GM19452 (cell line): ENCODE data around the gene AMPD3.

Experiments used
- ATAC-seq: cut with Tn5 transposase; IDR thresholded peaks from one replicate; pipeline ENCODE4 v1.9.1; 2021; ENCODE audit not compliant: unreplicated experiment

AMPD3 gene

GRCh38 chr11:10500757-10501684, 46.0 kb downstream of the AMPD3 start:
- no peak for ATAC-seq

- ATAC-seq, result no peak
Measured at GRCh38 chr11:10502065-10502680, 47.1 kb downstream of the AMPD3 start.

DNA sequence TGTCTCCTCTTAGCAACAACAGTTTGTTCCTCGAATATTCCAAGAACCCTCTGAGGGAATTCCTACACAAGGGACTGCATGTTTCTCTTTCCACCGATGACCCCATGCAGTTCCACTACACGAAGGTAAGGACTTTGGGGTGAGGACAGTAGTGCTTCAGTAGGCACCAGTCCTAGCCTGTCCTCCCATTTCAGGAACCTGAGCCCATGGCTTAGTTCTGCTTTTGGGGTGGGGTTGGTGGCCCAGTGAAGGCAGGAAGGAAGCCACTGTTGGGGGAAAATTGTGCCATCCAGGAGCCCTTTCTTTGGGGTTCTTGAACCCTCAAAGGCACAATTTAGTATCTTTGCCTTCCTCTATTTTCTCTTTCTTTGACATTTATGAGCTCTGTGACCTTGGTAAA, 47.7 kb downstream of the AMPD3 start:
- no peak for ATAC-seq

DNA sequence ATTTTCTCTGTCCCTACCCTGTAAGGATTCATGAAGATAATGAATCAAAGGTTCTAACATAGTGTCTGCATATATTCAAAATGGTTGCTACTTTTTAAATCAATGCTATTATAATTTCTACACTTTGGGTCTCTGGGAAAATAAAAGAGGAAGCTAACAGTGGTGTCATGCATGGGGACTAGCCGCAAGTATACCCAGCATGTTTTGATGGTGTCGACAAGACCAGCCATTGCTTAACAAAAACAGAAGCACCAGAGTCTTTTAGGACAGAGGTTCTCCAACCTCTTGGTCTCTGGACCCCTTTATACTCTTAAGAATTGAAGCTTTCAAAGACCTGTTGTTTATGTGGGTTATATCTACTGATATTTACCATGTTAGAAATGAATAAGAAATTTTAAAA, 48.2 kb downstream of the AMPD3 start:
- ATAC-seq, result no peak

- ATAC-seq, result no peak
Measured at GRCh38 chr11:10503777-10504480, 48.9 kb downstream of the AMPD3 start.

DNA sequence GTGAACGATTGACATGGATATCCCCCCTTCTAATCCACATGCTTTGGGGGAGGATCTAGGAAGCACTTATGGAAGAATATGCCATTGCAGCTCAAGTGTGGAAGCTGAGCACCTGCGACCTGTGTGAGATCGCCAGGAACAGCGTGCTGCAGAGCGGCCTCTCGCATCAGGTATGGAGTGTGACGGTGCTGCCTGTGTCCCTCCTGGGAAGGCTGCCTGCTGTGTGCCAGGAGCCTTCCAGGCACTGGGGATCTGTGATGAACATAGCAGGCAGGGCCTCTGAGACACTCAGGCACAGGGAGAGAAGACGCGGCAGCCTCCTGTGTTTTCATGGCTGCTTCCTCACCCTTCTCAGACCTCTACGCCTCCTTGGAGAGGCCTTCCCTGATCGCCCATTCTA, 49.4 kb downstream of the AMPD3 start:
- ATAC-seq, result no peak

DNA sequence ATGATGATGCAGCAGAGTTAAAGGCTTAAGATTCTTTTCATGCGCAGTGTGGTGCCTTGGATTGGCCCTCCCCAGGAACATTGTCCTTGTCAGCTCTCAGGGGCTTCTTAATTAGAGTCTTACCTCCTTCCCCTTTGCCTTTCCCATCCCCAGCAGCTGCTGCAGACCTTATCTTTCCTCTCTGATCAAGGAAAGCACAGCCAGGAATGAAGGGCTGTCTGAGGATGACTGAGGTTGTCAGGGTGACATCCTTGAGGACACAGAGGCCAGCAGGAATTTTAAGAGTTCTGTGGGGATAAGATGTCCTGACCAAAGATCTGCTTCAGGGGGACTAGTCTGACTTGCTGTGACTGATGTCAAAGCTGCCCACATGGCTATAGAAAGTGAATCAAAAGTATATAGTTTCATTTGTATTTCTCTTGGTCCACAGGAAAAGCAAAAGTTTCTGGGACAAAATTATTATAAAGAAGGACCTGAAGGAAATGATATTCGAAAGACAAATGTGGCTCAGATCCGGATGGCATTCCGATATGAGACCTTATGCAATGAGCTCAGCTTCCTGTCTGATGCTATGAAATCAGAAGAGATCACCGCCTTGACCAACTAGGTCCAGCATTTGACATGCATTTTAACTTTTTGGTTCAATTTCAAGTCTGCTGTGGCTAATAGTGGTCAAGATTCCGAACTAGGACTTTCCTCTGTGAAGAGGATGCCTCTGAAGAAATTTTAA, 50.4 kb downstream of the AMPD3 start:
- ATAC-seq, result no peak

GRCh38 chr11:10506008-10506370, 50.9 kb downstream of the AMPD3 start:
- no peak for ATAC-seq

DNA sequence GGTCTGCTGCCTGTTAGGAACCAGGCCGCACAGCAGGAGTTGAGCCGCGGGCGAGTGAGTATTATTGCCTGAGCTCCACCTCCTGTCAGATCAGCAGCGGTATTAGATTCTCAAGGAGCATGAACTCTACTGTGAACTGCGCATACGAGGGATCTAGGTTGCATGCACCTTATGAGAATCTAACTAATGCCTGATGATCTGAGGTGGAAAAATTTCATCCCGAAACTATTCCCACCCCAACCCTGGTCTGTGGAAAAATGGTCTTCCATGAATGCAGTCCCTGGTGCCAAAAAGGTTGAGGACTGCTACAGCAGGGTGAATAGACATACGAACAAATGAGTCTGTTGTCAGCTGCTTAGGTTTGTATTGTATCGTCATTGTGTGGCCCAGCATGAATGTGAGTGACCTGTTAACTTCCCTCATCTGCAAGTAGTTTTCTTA, 56.1 kb downstream of the AMPD3 start:
- no peak for ATAC-seq

- no peak for ATAC-seq
Measured at GRCh38 chr11:10514202-10514601, 59.1 kb downstream of the AMPD3 start.

GRCh38 chr11:10514709-10515108, 59.6 kb downstream of the AMPD3 start:
- ATAC-seq, result no peak

GRCh38 chr11:10515418-10515817, 60.4 kb downstream of the AMPD3 start:
- no peak for ATAC-seq

- ATAC-seq, result no peak
Measured at GRCh38 chr11:10518123-10518522, 63.1 kb downstream of the AMPD3 start.

DNA sequence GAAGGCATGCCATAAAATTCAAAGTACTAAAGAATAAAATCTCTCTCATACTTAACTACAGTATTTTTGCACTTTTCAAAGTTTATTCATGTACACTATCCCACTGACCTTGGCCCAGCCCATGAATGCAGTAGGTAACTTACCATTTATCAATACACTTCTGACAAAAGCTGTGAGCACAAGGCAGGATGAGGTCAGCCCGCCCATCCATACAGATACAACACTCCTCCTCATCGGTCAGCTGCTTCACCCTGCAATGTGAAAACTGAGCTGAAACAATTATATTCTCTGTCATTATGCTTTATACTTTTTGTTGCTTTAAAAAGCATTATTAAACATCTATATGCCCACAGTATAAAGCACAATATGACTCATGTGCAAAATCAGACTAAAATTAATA, 63.8 kb downstream of the AMPD3 start:
- no peak for ATAC-seq

- ATAC-seq, result no peak
Measured at GRCh38 chr11:10519630-10520029, 64.6 kb downstream of the AMPD3 start.

DNA sequence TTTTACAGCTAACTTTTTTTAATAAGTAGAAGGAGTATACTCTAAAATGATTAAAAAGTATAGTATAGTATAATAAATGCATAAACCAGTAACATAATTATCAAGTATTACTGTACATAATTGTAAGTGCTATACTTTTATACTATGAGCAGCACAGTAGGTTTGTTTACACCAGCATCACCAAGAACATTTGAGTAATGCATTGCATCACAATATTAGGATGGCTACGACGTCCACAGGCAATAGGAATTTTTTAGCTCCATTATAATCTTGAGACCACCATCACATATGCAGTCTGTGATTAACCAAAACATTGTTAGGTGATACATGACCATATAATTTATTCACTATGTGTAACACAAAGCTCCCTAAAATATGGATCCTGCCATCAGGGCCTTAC, 65.5 kb downstream of the AMPD3 start:
- ATAC-seq, result no peak

GRCh38 chr11:10522276-10522675, 67.2 kb downstream of the AMPD3 start:
- no peak for ATAC-seq

GRCh38 chr11:10522921-10523320, 67.9 kb downstream of the AMPD3 start:
- no peak for ATAC-seq

DNA sequence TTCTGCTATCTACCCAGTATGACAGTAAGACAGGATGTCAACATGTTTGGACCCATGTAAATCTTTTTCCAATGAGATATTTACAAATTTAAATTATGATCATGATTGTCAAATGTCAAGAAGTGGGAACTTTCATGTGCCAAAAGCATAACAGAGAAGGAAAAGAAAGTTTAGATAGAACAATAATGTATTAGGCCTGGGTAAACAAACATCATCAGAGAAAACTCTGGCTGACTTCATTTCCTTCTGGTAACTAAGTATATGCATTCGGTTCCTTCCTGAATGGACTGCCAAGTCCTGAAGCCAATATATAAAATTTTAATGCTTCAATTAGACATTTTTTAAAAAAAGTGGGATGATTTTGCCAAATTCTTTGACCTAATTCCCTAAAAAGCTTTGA, 69.4 kb downstream of the AMPD3 start:
- ATAC-seq, result no peak

DNA sequence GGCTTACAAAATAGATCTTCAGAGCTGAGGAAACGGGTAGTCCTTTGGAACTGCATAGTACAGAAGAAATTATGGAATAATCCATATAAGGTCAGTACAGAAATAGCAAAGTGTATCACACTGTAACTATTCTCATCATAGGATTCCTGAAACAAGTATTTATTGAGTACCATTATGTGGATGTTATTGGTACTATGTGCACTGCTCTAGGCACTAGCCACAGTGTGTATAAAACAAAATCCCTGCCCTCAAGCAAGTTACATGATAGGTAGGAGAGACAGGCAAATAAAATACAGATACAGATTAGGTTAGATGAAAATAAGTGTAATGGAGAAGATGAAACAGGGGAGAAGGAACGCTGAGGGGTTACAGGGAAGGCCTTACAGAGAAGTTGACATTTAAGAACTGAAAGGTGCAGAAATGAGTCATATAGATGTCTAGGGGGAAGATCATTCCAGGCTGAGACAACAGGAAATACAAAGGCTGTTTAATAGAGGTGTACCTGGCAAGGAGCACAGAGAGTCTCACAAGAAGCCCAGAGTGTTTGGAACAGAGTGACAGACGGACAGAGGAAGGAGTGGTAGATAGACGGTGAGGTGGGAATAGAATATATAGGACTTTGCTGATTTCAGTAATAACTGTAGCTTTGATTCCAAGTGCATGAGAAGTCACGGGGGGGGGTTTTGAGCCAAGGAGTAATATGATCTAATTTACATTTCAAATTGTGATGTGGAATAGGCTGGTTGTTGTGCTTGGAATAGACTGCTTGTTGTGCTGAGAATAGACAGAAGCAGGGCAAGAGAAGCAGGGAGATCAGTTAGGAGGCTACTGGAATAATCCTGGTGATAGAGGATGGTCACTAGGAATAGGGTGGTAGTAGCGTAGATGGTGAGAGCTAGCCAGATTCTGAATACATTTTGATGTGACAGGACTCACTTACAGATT, 72.2 kb downstream of the AMPD3 start:
- peak; percentile 76 for ATAC-seq
